GM12891 (cell line): ENCODE measurements around the gene ALG9.

Experiments used
- PAX5 ChIP-seq: IDR thresholded peaks from 2 replicates; pipeline ENCODE4 v1.6.1; 2011; ENCODE audit warnings: low read length, moderate library complexity, mild to moderate bottlenecking; ENCODE audit not compliant: insufficient read depth, severe bottlenecking
- POLR2A ChIP-seq: IDR thresholded peaks from 2 replicates; pipeline ENCODE4 v1.6.1; 2011; ENCODE audit warnings: low read depth, low read length, control low read depth
- POLR2AphosphoS5 ChIP-seq: IDR thresholded peaks from 2 replicates; pipeline ENCODE4 v1.6.1; 2011; ENCODE audit warnings: low read depth, low read length, control low read depth
- TAF1 ChIP-seq: IDR thresholded peaks from 2 replicates; pipeline ENCODE4 v1.6.1; 2011; ENCODE audit warnings: low read depth, low read length, control low read depth

GRCh38 chr11:111838054-111838453 is 33.3 kb downstream of the ALG9 start:
- TF ChIP-seq POLR2AphosphoS5 (no peak), POLR2A (no peak), PAX5 (no peak), TAF1 (no peak)
